Osteoblast (primary cell): Measurements from ENCODE around the gene IL10RA. TPM values are rescaled to one million over a fixed set of nuclear protein-coding genes. Genes with fewer than 3 reads are reported as not detected.

ENCODE experiments used
- DNase-seq: peaks from one replicate; pipeline ENCODE4 v3.0.0; 2011; ENCODE audit warnings: low spot score, mixed read lengths; ENCODE audit not compliant: insufficient read length; ENCODE audit errors: missing footprints
- H2AFZ ChIP-seq: 2 replicates; pipeline ENCODE4 v1.6.0; 2011; ENCODE audit warnings: mild to moderate bottlenecking, low read length
- H3K27ac ChIP-seq: 2 replicates; pipeline ENCODE4 v1.5.1; 2011; ENCODE audit warnings: mild to moderate bottlenecking, low read depth, low read length, moderate library complexity
- H3K27me3 ChIP-seq: 2 replicates; pipeline ENCODE4 v1.6.0; 2012; ENCODE audit warnings: mild to moderate bottlenecking, control low read depth, inconsistent platforms, low read length, moderate library complexity; ENCODE audit not compliant: insufficient read depth
- H3K36me3 ChIP-seq: 2 replicates; pipeline ENCODE4 v1.5.1; 2011; ENCODE audit warnings: mild to moderate bottlenecking, low read length, control low read depth, moderate library complexity; ENCODE audit not compliant: insufficient read depth
- H3K4me1 ChIP-seq: 2 replicates; pipeline ENCODE4 v1.5.1; 2011; ENCODE audit warnings: mild to moderate bottlenecking, low read length, control low read depth, moderate library complexity; ENCODE audit not compliant: insufficient read depth
- H3K4me2 ChIP-seq: 2 replicates; pipeline ENCODE4 v1.6.0; 2011; ENCODE audit warnings: mild to moderate bottlenecking, low read length; ENCODE audit not compliant: insufficient read depth
- H3K4me3 ChIP-seq: fragments of 200-600 bp; sonication (generic); 3 replicates; pipeline ENCODE4 v1.5.1; 2012; ENCODE audit warnings: mild to moderate bottlenecking, low read length, inconsistent platforms; ENCODE audit not compliant: insufficient read depth
- H3K79me2 ChIP-seq: 2 replicates; pipeline ENCODE4 v1.6.0; 2012; ENCODE audit warnings: mild to moderate bottlenecking, low read length, control low read depth, inconsistent platforms; ENCODE audit not compliant: insufficient read depth
- H3K9me3 ChIP-seq: 2 replicates; pipeline ENCODE4 v1.5.1; 2011; ENCODE audit warnings: low read depth, low read length, control low read depth
- H4K20me1 ChIP-seq: 2 replicates; pipeline ENCODE4 v1.6.0; 2012; ENCODE audit warnings: mild to moderate bottlenecking, low read length, control low read depth; ENCODE audit not compliant: insufficient read depth
- CTCF ChIP-seq: IDR thresholded peaks from 2 replicates; pipeline ENCODE4 v1.5.1; 2011; ENCODE audit warnings: mild to moderate bottlenecking, low read depth, low read length, moderate library complexity; ENCODE audit errors: extremely low read depth
- total RNA-seq: library from RNA; depleted of rRNA; stranded (reverse); fragments of >200 nt; gene quantifications from 2 replicates; pipeline ENCODE4 v1.2.3, GENCODE V29; 2012

The IL10RA gene
- total RNA-seq, 1 donor = 1.1 TPM

- TF ChIP-seq CTCF = no peak
These were observed 19.3 kb upstream of the IL10RA start for GRCh38 chr11:117966908-117967307.

GRCh38 chr11:117969160-117969991 lies 16.8 kb upstream of the IL10RA start:
- no peaks in the 10 kb centered on the region for H3K27me3 ChIP-seq
- no peaks in the 10 kb centered on the region for H3K4me1 ChIP-seq
- no peak overlapping the region for H3K27ac ChIP-seq
- no peak overlapping the region for H3K4me2 ChIP-seq
- H3K9me3 ChIP-seq = no peaks in the 10 kb centered on the region
- DNase-seq = no peak
- no peak overlapping the region for H2AFZ ChIP-seq
- no peak overlapping the region for H3K4me3 ChIP-seq
- H3K79me2 ChIP-seq = no peaks in the 10 kb centered on the region
- no peak for TF ChIP-seq CTCF
- H3K36me3 ChIP-seq = no peaks in the 10 kb centered on the region
- H4K20me1 ChIP-seq = no peaks in the 10 kb centered on the region

More at GRCh38 chr11:117966908-117967307, 19.3 kb upstream of the IL10RA start:
- no peaks in the 10 kb centered on the region for H3K27me3 ChIP-seq
- H2AFZ ChIP-seq = no peak overlapping the region
- no peak overlapping the region for H3K4me3 ChIP-seq
- no peak for DNase-seq
- no peaks in the 10 kb centered on the region for H3K4me1 ChIP-seq
- H3K4me2 ChIP-seq = no peak overlapping the region
- H3K36me3 ChIP-seq = no peaks in the 10 kb centered on the region
- no peaks in the 10 kb centered on the region for H3K9me3 ChIP-seq
- no peaks in the 10 kb centered on the region for H4K20me1 ChIP-seq
- no peaks in the 10 kb centered on the region for H3K79me2 ChIP-seq
- H3K27ac ChIP-seq = no peak overlapping the region

- Histone ChIP-seq H4K20me1 (no peaks in the 10 kb centered on the region), H3K27me3 (no peaks in the 10 kb centered on the region), H3K79me2 (no peaks in the 10 kb centered on the region), H2AFZ (no peak overlapping the region), H3K4me1 (no peaks in the 10 kb centered on the region), H3K4me3 (no peak overlapping the region), H3K36me3 (no peaks in the 10 kb centered on the region), H3K27ac (no peak overlapping the region), H3K9me3 (no peaks in the 10 kb centered on the region), H3K4me2 (no peak overlapping the region)
- no peak for DNase-seq
- TF ChIP-seq CTCF = no peak
These were observed 15.7 kb upstream of the IL10RA start for GRCh38 chr11:117970400-117971024.

GRCh38 chr11:117972044-117972443 lies 14.2 kb upstream of the IL10RA start:
- Histone ChIP-seq H3K36me3 (no peaks in the 10 kb centered on the region), H4K20me1 (no peaks in the 10 kb centered on the region), H3K27ac (no peak overlapping the region), H3K4me2 (no peak overlapping the region), H2AFZ (no peak overlapping the region), H3K4me1 (no peaks in the 10 kb centered on the region), H3K27me3 (no peaks in the 10 kb centered on the region), H3K79me2 (no peaks in the 10 kb centered on the region), H3K9me3 (no peaks in the 10 kb centered on the region), H3K4me3 (no peak overlapping the region)
- no peak for TF ChIP-seq CTCF
- no peak for DNase-seq
